HG03025 (cell line): ENCODE data around the gene EFCAB13.
"Not testable (repeated sequence)": the region's sequence is repeated elsewhere in the genome, so short reads cannot be mapped to it uniquely, and the experiment has no call there.

Experiments
- ATAC-seq: cut with Tn5 transposase; IDR thresholded peaks from one replicate; pipeline ENCODE4 v1.9.1; 2021; ENCODE audit warnings: mild to moderate bottlenecking, moderate library complexity; ENCODE audit not compliant: unreplicated experiment, low FRiP score

EFCAB13 gene

GRCh38 chr17:47324224-47325020 is 667 bp downstream of the EFCAB13 start:
- ATAC-seq = peak; percentile 33

- no peak for ATAC-seq
Observed at GRCh38 chr17:47325176-47325575, 1.4 kb downstream of the EFCAB13 start.

- no peak for ATAC-seq
Observed at GRCh38 chr17:47330548-47330947, 6.8 kb downstream of the EFCAB13 start.

- no peak for ATAC-seq
Observed at GRCh38 chr17:47332287-47332686, 8.5 kb downstream of the EFCAB13 start.

- ATAC-seq = no peak
Observed at GRCh38 chr17:47335101-47335936, 11.6 kb downstream of the EFCAB13 start.

GRCh38 chr17:47338026-47338425 is 14.3 kb downstream of the EFCAB13 start:
- ATAC-seq = no peak

GRCh38 chr17:47352848-47353247 is 29.1 kb downstream of the EFCAB13 start:
- no peak for ATAC-seq

- no peak for ATAC-seq
Observed at GRCh38 chr17:47358652-47359051, 34.9 kb downstream of the EFCAB13 start.

- ATAC-seq = no peak
Observed at GRCh38 chr17:47363171-47363570, 39.4 kb downstream of the EFCAB13 start.

GRCh38 chr17:47367257-47367656 is 43.5 kb downstream of the EFCAB13 start:
- no peak for ATAC-seq

- no peak for ATAC-seq
Observed at GRCh38 chr17:47368262-47368661, 44.5 kb downstream of the EFCAB13 start.

GRCh38 chr17:47370899-47371298 is 47.1 kb downstream of the EFCAB13 start:
- ATAC-seq = not testable (repeated sequence)

- ATAC-seq = no peak
Observed at GRCh38 chr17:47373002-47373401, 49.2 kb downstream of the EFCAB13 start.

GRCh38 chr17:47376247-47376646 is 52.5 kb downstream of the EFCAB13 start:
- no peak for ATAC-seq

GRCh38 chr17:47388825-47389224 is 65.1 kb downstream of the EFCAB13 start:
- no peak for ATAC-seq

GRCh38 chr17:47397532-47398128 is 73.9 kb downstream of the EFCAB13 start:
- ATAC-seq = not testable (repeated sequence)

GRCh38 chr17:47400333-47400732 is 76.6 kb downstream of the EFCAB13 start:
- no peak for ATAC-seq

GRCh38 chr17:47401100-47401499 is 77.3 kb downstream of the EFCAB13 start:
- ATAC-seq = no peak

GRCh38 chr17:47404006-47404405 is 80.3 kb downstream of the EFCAB13 start:
- ATAC-seq = no peak

GRCh38 chr17:47404875-47405274 is 81.1 kb downstream of the EFCAB13 start:
- no peak for ATAC-seq

GRCh38 chr17:47413872-47414271 is 90.1 kb downstream of the EFCAB13 start:
- no peak for ATAC-seq
